Stimulated activated CD8-positive, alpha-beta memory T cell treated with anti-CD3 and anti-CD28 coated beads, Interleukin-12 subunit alpha, Interleukin-12 subunit beta, amount 100 ng/mL, for 24 hours (primary cell): Measurements from ENCODE around the gene HBZ.
"Not testable (repeated sequence)": the region's sequence is repeated elsewhere in the genome, so short reads cannot be mapped to it uniquely, and the experiment has no call there.

ENCODE experiments used
- DNase-seq: peaks from one replicate; pipeline ENCODE4 v3.0.0-alpha.2; 2020; ENCODE audit errors: extremely low read depth

HBZ gene

DNA sequence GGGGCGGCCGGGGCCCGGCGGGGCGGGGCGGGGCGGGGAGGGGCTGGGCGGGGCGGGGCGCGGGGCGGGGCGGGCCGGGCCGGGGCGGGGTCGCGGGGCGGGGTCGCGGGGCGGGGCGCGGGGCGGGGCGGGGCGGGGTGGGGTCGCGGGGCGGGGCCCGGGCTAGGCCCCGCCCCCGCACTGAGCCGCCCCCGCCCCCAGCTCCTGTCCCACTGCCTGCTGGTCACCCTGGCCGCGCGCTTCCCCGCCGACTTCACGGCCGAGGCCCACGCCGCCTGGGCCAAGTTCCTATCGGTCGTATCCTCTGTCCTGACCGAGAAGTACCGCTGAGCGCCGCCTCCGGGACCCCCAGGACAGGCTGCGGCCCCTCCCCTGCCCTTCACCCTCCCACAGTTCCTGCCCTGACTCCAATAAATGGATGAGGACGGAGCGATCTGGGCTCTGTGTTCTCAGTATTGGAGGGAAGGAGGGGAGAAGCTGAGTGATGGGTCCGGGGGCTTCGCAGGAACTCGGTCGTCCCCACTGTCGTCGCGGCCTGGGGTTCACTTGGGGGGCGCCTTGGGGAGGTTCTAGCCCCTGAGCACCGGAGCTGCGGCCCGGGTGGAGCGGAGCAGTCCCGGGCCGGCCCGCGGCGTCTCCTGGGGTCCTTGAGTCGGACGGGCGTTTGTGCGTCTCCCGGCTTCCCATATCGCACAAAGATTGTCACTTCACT lies 12.5 kb downstream of the HBZ start:
- no peak for DNase-seq

DNA sequence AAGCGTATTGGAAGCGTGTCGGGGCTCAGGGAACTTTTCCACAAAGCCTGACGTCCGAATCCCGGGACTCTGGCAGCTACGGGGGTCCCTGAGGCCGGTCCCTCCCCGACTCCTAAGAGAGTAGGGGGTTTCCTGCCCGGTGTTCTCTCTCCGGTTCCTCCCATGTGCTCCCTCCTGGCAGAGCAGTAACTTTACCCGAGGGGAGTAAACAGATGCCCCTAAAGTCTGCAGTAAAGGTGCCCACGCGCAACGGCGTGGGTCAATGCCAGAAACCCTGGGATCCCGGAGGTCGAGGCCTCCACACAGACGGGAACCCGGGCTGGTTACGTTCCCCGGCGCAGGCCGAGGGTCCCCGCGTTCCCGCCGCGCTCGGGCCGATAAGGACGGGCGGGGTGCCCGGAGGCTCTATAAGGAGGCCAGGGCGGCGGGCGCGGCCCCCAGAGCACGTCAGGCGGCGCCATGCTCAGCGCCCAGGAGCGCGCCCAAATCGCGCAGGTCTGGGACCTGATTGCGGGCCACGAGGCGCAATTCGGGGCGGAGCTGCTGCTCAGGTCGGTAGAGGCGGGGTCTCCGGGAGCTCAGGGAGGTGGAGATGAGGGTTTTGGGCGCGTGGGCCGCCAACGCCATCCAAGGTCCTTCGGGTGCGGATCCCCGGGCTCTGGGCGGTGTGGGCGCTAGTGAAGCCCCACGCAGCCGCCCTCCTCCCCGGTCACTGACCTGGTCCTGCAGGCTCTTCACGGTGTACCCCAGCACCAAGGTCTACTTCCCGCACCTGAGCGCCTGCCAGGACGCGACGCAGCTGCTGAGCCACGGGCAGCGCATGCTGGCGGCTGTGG lies 13.3 kb downstream of the HBZ start, which contains the start of gene HBM:
Gene HBM, plus strand, starts transcription at position 440 of the 836 bp plus-strand sequence. Its CDS starts 20 bp downstream, at position 460.
- no peak for DNase-seq

DNA sequence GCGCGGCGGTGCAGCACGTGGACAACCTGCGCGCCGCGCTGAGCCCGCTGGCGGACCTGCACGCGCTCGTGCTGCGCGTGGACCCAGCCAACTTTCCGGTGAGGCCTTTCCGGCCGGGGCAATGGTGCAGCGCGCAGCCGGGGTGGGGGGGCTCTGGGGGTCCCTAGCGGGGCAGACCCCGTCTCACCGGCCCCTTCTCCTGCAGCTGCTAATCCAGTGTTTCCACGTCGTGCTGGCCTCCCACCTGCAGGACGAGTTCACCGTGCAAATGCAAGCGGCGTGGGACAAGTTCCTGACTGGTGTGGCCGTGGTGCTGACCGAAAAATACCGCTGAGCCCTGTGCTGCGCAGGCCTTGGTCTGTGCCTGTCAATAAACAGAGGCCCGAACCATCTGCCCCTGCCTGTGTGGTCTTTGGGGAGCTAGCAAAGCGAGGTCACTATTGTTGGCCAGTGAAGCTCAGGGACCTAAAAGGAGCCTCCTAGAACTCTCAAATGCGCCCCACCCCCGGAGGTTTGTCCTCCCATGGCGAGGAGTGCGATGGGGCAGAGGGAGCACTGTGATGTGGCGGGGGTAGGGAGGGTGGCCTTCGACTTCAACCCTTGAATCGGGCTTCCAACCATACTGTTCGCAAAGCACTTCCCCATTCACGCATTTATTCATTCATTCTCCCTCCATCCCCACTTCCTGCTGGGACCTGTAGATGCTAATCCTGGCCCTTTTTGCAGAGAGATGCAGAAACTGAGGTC lies 14.1 kb downstream of the HBZ start:
- DNase-seq: no peak

DNA sequence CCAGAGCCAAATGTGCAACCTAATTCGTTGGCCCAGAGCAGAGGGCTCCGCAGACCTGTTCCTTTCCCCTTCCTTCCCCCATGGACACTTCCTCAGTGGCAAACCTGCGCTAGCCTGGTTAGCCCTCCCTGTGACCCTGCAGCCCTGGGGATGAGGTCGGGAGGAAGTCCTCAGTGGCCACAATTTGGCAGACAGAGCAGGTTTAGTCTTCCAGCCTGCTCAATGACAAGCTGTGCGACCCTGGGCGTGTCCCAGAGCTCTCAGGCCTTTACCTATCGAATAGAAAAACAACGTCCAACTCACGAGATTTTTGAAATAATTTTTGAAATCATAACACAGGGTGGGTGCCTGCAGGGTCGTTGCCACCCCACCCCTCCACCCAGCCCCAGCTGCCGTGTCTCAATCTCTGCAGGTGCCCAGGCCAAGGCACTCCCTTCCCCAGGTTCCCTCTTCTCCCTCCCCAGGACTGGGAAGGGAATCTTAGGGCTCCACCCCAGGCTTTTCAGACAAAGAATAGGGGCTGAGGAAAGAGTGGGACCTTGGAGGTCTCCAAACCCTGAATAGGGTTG lies 14.8 kb downstream of the HBZ start:
- DNase-seq: no peak

DNA sequence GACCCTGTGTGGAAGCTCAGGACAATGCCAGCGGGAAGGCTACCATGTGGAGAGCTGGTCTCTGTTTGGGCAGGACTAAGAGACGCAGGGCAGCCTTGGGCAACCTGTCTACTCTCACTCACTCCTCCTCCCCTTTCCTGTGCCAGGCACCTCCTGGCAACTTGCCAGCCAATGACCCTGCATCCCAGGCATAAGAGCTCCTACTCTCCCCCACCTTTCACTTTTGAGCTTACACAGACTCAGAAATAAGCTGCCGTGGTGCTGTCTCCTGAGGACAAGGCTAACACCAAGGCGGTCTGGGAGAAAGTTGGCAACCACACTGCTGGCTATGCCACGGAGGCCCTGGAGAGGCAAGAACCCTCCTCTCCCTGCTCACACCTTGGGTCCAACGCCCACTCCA lies 16.0 kb downstream of the HBZ start:
- no peak for DNase-seq

DNA sequence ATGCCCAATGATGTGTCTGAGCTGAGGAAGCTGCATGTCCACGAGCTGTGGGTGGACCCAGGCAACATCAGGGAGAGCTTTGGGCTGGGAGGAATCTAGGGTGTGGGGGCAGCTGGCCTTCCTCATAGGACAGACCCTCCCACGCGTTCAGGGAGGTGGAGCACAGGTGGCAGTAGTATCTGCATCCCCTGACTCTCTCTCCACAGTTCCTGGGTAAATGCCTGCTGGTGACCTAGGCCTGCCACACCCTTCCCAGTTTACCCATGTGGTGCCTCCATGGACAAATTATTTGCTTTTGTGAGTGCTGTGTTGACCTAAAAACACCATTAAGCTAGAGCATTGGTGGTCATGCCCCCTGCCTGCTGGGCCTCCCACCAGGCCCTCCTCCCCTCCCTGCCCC lies 16.6 kb downstream of the HBZ start:
- DNase-seq: no peak

DNA sequence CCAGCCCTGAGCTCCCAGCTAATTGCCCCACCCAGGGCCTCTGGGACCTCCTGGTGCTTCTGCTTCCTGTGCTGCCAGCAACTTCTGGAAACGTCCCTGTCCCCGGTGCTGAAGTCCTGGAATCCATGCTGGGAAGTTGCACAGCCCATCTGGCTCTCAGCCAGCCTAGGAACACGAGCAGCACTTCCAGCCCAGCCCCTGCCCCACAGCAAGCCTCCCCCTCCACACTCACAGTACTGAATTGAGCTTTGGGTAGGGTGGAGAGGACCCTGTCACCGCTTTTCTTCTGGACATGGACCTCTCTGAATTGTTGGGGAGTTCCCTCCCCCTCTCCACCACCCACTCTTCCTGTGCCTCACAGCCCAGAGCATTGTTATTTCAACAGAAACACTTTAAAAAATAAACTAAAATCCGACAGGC lies 17.7 kb downstream of the HBZ start:
- not testable (repeated sequence) for DNase-seq

DNA sequence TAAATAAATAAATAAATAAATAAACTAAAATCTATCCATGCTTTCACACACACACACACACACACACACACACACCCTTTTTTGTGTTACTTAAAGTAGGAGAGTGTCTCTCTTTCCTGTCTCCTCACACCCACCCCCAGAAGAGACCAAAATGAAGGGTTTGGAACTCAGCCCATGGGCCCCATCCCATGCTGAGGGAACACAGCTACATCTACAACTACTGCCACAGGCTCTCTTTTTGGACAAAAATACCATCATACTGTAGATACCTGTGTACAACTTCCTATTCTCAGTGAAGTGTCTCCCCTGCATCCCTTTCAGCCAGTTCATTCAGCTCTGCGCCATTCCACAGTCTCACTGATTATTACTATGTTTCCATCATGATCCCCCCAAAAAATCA lies 18.3 kb downstream of the HBZ start:
- no peak for DNase-seq

DNA sequence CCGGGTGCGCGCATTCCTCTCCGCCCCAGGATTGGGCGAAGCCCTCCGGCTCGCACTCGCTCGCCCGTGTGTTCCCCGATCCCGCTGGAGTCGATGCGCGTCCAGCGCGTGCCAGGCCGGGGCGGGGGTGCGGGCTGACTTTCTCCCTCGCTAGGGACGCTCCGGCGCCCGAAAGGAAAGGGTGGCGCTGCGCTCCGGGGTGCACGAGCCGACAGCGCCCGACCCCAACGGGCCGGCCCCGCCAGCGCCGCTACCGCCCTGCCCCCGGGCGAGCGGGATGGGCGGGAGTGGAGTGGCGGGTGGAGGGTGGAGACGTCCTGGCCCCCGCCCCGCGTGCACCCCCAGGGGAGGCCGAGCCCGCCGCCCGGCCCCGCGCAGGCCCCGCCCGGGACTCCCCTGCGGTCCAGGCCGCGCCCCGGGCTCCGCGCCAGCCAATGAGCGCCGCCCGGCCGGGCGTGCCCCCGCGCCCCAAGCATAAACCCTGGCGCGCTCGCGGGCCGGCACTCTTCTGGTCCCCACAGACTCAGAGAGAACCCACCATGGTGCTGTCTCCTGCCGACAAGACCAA lies 20.0 kb downstream of the HBZ start, which contains the start of gene HBA2:
Gene HBA2, plus strand, starts transcription at position 503 of the 568 bp plus-strand sequence. Its CDS starts 37 bp downstream, at position 540.
- not testable (repeated sequence) for DNase-seq

DNA sequence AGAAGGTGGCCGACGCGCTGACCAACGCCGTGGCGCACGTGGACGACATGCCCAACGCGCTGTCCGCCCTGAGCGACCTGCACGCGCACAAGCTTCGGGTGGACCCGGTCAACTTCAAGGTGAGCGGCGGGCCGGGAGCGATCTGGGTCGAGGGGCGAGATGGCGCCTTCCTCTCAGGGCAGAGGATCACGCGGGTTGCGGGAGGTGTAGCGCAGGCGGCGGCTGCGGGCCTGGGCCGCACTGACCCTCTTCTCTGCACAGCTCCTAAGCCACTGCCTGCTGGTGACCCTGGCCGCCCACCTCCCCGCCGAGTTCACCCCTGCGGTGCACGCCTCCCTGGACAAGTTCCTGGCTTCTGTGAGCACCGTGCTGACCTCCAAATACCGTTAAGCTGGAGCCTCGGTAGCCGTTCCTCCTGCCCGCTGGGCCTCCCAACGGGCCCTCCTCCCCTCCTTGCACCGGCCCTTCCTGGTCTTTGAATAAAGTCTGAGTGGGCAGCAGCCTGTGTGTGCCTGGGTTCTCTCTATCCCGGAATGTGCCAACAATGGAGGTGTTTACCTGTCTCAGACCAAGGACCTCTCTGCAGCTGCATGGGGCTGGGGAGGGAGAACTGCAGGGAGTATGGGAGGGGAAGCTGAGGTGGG lies 20.9 kb downstream of the HBZ start:
- DNase-seq: not testable (repeated sequence)

DNA sequence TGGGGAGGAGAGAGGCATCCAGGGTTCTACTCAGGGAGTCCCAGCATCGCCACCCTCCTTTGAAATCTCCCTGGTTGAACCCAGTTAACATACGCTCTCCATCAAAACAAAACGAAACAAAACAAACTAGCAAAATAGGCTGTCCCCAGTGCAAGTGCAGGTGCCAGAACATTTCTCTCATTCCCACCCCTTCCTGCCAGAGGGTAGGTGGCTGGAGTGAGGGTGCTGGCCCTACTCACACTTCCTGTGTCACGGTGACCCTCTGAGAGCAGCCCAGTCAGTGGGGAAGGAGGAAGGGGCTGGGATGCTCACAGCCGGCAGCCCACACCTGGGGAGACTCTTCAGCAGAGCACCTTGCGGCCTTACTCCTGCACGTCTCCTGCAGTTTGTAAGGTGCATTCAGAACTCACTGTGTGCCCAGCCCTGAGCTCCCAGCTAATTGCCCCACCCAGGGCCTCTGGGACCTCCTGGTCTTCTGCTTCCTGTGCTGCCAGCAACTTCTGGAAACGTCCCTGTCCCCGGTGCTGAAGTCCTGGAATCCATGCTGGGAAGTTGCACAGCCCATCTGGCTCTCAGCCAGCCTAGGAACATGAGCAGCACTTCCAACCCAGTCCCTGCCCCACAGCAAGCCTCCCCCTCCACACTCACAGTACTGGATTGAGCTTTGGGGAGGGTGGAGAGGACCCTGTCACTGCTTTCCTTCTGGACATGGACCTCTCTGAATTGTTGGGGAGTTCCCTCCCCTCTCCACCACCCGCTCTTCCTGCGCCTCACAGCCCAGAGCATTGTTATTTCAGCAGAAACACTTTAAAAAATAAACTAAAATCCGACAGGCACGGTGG lies 21.7 kb downstream of the HBZ start:
- DNase-seq: not testable (repeated sequence)

DNA sequence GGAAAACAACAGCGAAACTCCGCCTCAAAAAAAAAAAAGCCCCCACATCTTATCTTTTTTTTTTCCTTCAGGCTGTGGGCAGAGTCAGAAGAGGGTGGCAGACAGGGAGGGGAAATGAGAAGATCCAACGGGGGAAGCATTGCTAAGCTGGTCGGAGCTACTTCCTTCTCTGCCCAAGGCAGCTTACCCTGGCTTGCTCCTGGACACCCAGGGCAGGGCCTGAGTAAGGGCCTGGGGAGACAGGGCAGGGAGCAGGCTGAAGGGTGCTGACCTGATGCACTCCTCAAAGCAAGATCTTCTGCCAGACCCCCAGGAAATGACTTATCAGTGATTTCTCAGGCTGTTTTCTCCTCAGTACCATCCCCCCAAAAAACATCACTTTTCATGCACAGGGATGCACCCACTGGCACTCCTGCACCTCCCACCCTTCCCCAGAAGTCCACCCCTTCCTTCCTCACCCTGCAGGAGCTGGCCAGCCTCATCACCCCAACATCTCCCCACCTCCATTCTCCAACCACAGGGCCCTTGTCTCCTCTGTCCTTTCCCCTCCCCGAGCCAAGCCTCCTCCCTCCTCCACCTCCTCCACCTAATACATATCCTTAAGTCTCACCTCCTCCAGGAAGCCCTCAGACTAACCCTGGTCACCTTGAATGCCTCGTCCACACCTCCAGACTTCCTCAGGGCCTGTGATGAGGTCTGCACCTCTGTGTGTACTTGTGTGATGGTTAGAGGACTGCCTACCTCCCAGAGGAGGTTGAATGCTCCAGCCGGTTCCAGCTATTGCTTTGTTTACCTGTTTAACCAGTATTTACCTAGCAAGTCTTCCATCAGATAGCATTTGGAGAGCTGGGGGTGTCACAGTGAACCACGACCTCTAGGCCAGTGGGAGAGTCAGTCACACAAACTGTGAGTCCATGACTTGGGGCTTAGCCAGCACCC lies 22.8 kb downstream of the HBZ start:
- no peak for DNase-seq

DNA sequence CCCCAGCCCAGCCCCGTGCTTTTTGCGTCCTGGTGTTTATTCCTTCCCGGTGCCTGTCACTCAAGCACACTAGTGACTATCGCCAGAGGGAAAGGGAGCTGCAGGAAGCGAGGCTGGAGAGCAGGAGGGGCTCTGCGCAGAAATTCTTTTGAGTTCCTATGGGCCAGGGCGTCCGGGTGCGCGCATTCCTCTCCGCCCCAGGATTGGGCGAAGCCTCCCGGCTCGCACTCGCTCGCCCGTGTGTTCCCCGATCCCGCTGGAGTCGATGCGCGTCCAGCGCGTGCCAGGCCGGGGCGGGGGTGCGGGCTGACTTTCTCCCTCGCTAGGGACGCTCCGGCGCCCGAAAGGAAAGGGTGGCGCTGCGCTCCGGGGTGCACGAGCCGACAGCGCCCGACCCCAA lies 23.6 kb downstream of the HBZ start:
- DNase-seq: not testable (repeated sequence)

DNA sequence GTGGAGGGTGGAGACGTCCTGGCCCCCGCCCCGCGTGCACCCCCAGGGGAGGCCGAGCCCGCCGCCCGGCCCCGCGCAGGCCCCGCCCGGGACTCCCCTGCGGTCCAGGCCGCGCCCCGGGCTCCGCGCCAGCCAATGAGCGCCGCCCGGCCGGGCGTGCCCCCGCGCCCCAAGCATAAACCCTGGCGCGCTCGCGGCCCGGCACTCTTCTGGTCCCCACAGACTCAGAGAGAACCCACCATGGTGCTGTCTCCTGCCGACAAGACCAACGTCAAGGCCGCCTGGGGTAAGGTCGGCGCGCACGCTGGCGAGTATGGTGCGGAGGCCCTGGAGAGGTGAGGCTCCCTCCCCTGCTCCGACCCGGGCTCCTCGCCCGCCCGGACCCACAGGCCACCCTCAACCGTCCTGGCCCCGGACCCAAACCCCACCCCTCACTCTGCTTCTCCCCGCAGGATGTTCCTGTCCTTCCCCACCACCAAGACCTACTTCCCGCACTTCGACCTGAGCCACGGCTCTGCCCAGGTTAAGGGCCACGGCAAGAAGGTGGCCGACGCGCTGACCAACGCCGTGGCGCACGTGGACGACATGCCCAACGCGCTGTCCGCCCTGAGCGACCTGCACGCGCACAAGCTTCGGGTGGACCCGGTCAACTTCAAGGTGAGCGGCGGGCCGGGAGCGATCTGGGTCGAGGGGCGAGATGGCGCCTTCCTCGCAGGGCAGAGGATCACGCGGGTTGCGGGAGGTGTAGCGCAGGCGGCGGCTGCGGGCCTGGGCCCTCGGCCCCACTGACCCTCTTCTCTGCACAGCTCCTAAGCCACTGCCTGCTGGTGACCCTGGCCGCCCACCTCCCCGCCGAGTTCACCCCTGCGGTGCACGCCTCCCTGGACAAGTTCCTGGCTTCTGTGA lies 24.3 kb downstream of the HBZ start, which contains the start of gene HBA1:
Gene HBA1, plus strand, starts transcription at position 204 of the 906 bp plus-strand sequence. Its CDS starts 37 bp downstream, at position 241.
- not testable (repeated sequence) for DNase-seq

DNA sequence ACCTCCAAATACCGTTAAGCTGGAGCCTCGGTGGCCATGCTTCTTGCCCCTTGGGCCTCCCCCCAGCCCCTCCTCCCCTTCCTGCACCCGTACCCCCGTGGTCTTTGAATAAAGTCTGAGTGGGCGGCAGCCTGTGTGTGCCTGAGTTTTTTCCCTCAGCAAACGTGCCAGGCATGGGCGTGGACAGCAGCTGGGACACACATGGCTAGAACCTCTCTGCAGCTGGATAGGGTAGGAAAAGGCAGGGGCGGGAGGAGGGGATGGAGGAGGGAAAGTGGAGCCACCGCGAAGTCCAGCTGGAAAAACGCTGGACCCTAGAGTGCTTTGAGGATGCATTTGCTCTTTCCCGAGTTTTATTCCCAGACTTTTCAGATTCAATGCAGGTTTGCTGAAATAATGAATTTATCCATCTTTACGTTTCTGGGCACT lies 25.0 kb downstream of the HBZ start:
- no peak for DNase-seq

DNA sequence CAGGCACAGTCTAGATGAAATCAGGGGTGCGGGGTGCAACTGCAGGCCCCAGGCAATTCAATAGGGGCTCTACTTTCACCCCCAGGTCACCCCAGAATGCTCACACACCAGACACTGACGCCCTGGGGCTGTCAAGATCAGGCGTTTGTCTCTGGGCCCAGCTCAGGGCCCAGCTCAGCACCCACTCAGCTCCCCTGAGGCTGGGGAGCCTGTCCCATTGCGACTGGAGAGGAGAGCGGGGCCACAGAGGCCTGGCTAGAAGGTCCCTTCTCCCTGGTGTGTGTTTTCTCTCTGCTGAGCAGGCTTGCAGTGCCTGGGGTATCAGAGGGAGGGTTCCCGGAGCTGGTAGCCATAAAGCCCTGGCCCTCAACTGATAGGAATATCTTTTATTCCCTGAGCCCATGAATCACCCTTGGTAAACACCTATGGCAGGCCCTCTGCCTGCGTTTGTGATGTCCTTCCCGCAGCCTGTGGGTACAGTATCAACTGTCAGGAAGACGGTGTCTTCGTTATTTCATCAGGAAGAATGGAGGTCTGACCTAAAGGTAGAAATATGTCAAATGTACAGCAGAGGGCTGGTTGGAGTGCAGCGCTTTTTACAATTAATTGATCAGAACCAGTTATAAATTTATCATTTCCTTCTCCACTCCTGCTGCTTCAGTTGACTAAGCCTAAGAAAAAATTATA lies 25.7 kb downstream of the HBZ start:
- no peak for DNase-seq

DNA sequence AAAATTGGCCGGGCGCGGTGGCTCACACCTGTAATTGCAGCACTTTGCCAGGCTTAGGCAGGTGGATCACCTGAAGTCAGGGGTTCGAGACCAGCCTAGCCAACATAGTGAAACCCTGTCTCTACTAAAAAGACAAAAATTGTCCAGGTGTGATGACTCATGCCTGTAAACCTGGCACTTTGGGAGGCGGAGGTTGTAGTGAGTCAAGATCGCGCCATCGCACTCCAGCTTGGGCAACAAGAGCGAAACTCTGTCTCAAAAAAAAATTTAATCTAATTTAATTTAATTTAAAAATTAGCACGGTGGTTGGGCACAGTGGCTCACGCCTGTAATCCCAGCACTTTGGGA lies 26.2 kb downstream of the HBZ start:
- DNase-seq: no peak
